ENCODE results near the gene ATF6B. TPM values are rescaled to one million over a fixed set of nuclear protein-coding genes. Genes with fewer than 3 reads are reported as not detected.

Gene ATF6B
- total and polyA plus RNA-seq, 3 experiments from 2014 or later = 20.7 to 74.4 (median 72.5) TPM

GRCh38 chr6:32126880-32127279 lies 1.2 kb downstream of the ATF6B start:
- Histone ChIP-seq H3K4me3 (ENCODE audit: low read length) (peak overlapping the region; percentile 96), H3K4me1 (ENCODE audit: insufficient read depth, low read length) (peaks cover 30% of the 10 kb centered on the region), H3K36me3 (ENCODE audit: insufficient read depth, low read length) (peaks cover 30% of the 10 kb centered on the region), H3K9me3 (ENCODE audit: low read length) (no peaks in the 10 kb centered on the region), H3K27ac (ENCODE audit: low read depth, low read length) (peak overlapping the region; percentile 95), H3K27me3 (ENCODE audit: insufficient read depth, low read length, poor library complexity, severe bottlenecking) (no peaks in the 10 kb centered on the region)
- DNase-seq = no peak
- Mint-ChIP-seq H3K27ac (peak overlapping the region; percentile 85 to 99 (median 98)), H3K4me3 (peak overlapping the region; percentile 95 to 100 (median 99)), H3K9me3 (no peaks in the 10 kb centered on the region), H3K36me3 (peaks cover 7 to 56% (median 13%) of the 10 kb centered on the region in 3 donors), H3K4me1 (peaks cover 48 to 66% (median 59%) of the 10 kb centered on the region in 3 donors), H3K27me3 (peaks cover 0 to 2% of the 10 kb centered on the region in 2 donors)
- POLR2A ChIA-PET = no interaction called here
- CTCF ChIA-PET = interaction anchor here (1.1 kb wide), 1 partner anchor 69 kb away, joined by 5 read pairs; no protein-coding TSS in a partner anchor

GRCh38 chr6:32123681-32124080 lies 4.4 kb downstream of the ATF6B start:
- H3K9me3 Mint-ChIP-seq = no peaks in the 10 kb centered on the region
- H3K27me3 Mint-ChIP-seq = peaks cover 0 to 2% of the 10 kb centered on the region in 2 donors
- no peak overlapping the region for H3K4me3 ChIP-seq (ENCODE audit: low read length)
- peaks cover 23% of the 10 kb centered on the region for H3K4me1 ChIP-seq (ENCODE audit: insufficient read depth, low read length)
- H3K36me3 ChIP-seq (ENCODE audit: insufficient read depth, low read length) = peaks cover 55% of the 10 kb centered on the region
- peaks cover 6 to 82% (median 27%) of the 10 kb centered on the region in 3 donors for H3K36me3 Mint-ChIP-seq
- H3K9me3 ChIP-seq (ENCODE audit: low read length) = no peaks in the 10 kb centered on the region
- H3K4me3 Mint-ChIP-seq = no peak overlapping the region
- H3K27me3 ChIP-seq (ENCODE audit: insufficient read depth, low read length, poor library complexity, severe bottlenecking) = no peaks in the 10 kb centered on the region
- CTCF ChIA-PET = no interaction called here
- peak overlapping the region in 2 of 8 donors; percentile 19 to 27 for H3K27ac Mint-ChIP-seq
- DNase-seq = no peak
- H3K4me1 Mint-ChIP-seq = peaks cover 36 to 60% (median 50%) of the 10 kb centered on the region in 3 donors
- no peak overlapping the region for H3K27ac ChIP-seq (ENCODE audit: low read depth, low read length)
- POLR2A ChIA-PET = no interaction called here

- Mint-ChIP-seq H3K27me3 (peaks cover 0 to 1% of the 10 kb centered on the region in 2 donors), H3K27ac (peak overlapping the region in 2 of 8 donors; percentile 29 to 40), H3K36me3 (peaks cover 6 to 88% (median 27%) of the 10 kb centered on the region in 3 donors), H3K4me3 (no peak overlapping the region), H3K9me3 (no peaks in the 10 kb centered on the region), H3K4me1 (peaks cover 13 to 33% (median 23%) of the 10 kb centered on the region in 3 donors)
- Histone ChIP-seq H3K4me1 (ENCODE audit: insufficient read depth, low read length) (peaks cover 5% of the 10 kb centered on the region), H3K27me3 (ENCODE audit: insufficient read depth, low read length, poor library complexity, severe bottlenecking) (no peaks in the 10 kb centered on the region), H3K4me3 (ENCODE audit: low read length) (no peak overlapping the region), H3K36me3 (ENCODE audit: insufficient read depth, low read length) (peaks cover 72% of the 10 kb centered on the region), H3K9me3 (ENCODE audit: low read length) (no peaks in the 10 kb centered on the region), H3K27ac (ENCODE audit: low read depth, low read length) (no peak overlapping the region)
- CTCF ChIA-PET = interaction anchor here (1.0 kb wide), 1 partner anchor 8 kb away, joined by 3 read pairs; no protein-coding TSS in a partner anchor
- no peak for DNase-seq
- POLR2A ChIA-PET = no interaction called here
These were observed 7.4 kb downstream of the ATF6B start for GRCh38 chr6:32120573-32121059.

- peaks cover 62% of the 10 kb centered on the region for H3K36me3 ChIP-seq (ENCODE audit: insufficient read depth, low read length)
- H3K36me3 Mint-ChIP-seq = peaks cover 6 to 88% (median 27%) of the 10 kb centered on the region in 3 donors
- H3K27me3 Mint-ChIP-seq = peaks cover 0 to 1% of the 10 kb centered on the region in 2 donors
- no peaks in the 10 kb centered on the region for H3K9me3 ChIP-seq (ENCODE audit: low read length)
- peak overlapping the region in 7 of 8 donors; percentile 33 to 88 (median 71) for H3K27ac Mint-ChIP-seq
- no peak overlapping the region for H3K4me3 ChIP-seq (ENCODE audit: low read length)
- ChIA-PET POLR2A (interaction anchor here (1.2 kb wide), 1 partner anchor 76 kb away, joined by 4 read pairs; no protein-coding TSS in a partner anchor), CTCF (interaction anchor here (1.0 to 2.1 kb wide), 14 partner anchors 10 to 145 kb away, joined by 3 to 11 read pairs (median 4); partner anchors contain the start of genes ATF6B, EGFL8, GPSM3 and PRRT1)
- DNase-seq = peak; percentile 48 to 75 (median 54)
- no peaks in the 10 kb centered on the region for H3K27me3 ChIP-seq (ENCODE audit: insufficient read depth, low read length, poor library complexity, severe bottlenecking)
- no peak overlapping the region for H3K27ac ChIP-seq (ENCODE audit: low read depth, low read length)
- H3K4me1 Mint-ChIP-seq = peaks cover 6 to 26% (median 17%) of the 10 kb centered on the region in 3 donors
- H3K4me1 ChIP-seq (ENCODE audit: insufficient read depth, low read length) = peaks cover 5% of the 10 kb centered on the region
- H3K4me3 Mint-ChIP-seq = peak overlapping the region in 1 of 7 donors; percentile 45
- no peaks in the 10 kb centered on the region for H3K9me3 Mint-ChIP-seq
These were observed 9.0 kb downstream of the ATF6B start for GRCh38 chr6:32118782-32119628.

- no peak for DNase-seq
- Histone ChIP-seq H3K4me3 (ENCODE audit: low read length) (no peak overlapping the region), H3K4me1 (ENCODE audit: insufficient read depth, low read length) (peaks cover 5% of the 10 kb centered on the region), H3K36me3 (ENCODE audit: insufficient read depth, low read length) (peaks cover 58% of the 10 kb centered on the region), H3K27me3 (ENCODE audit: insufficient read depth, low read length, poor library complexity, severe bottlenecking) (no peaks in the 10 kb centered on the region), H3K9me3 (ENCODE audit: low read length) (no peaks in the 10 kb centered on the region), H3K27ac (ENCODE audit: low read depth, low read length) (no peak overlapping the region)
- Mint-ChIP-seq H3K9me3 (no peaks in the 10 kb centered on the region), H3K27me3 (peaks cover 0 to 1% of the 10 kb centered on the region in 2 donors), H3K27ac (peak overlapping the region in 1 of 8 donors; percentile 42), H3K36me3 (peaks cover 6 to 78% (median 25%) of the 10 kb centered on the region in 3 donors), H3K4me1 (peaks cover 6 to 18% (median 13%) of the 10 kb centered on the region in 3 donors), H3K4me3 (no peak overlapping the region)
- POLR2A ChIA-PET = interaction anchor here (1.1 kb wide), 1 partner anchor 73 kb away, joined by 3 read pairs; the partner anchor contains the start of gene PBX2
- CTCF ChIA-PET = interaction anchor here (1.8 to 2.1 kb wide), 3 partner anchors 24 to 127 kb away, joined by 4 to 9 read pairs (median 6); no protein-coding TSS in a partner anchor
These were observed 10.6 kb downstream of the ATF6B start for GRCh38 chr6:32117461-32117860.

GRCh38 chr6:32116674-32117073 lies 11.4 kb downstream of the ATF6B start:
- Mint-ChIP-seq H3K27ac (peak overlapping the region in 4 of 8 donors; percentile 21 to 95 (median 41)), H3K4me1 (peaks cover 6 to 13% (median 13%) of the 10 kb centered on the region in 3 donors), H3K27me3 (peaks cover 0 to 1% of the 10 kb centered on the region in 2 donors), H3K9me3 (no peaks in the 10 kb centered on the region), H3K4me3 (peak overlapping the region in 1 of 7 donors; percentile 20), H3K36me3 (peaks cover 0 to 76% (median 19%) of the 10 kb centered on the region in 3 donors)
- Histone ChIP-seq H3K36me3 (ENCODE audit: insufficient read depth, low read length) (peaks cover 52% of the 10 kb centered on the region), H3K4me1 (ENCODE audit: insufficient read depth, low read length) (peaks cover 5% of the 10 kb centered on the region), H3K4me3 (ENCODE audit: low read length) (no peak overlapping the region), H3K9me3 (ENCODE audit: low read length) (no peaks in the 10 kb centered on the region), H3K27ac (ENCODE audit: low read depth, low read length) (no peak overlapping the region), H3K27me3 (ENCODE audit: insufficient read depth, low read length, poor library complexity, severe bottlenecking) (no peaks in the 10 kb centered on the region)
- POLR2A ChIA-PET = interaction anchor here (1.1 kb wide), 1 partner anchor 73 kb away, joined by 3 read pairs; the partner anchor contains the start of gene PBX2
- CTCF ChIA-PET = interaction anchor here (1.8 to 2.0 kb wide), 2 partner anchors 38 to 128 kb away, joined by 4 to 9 read pairs; no protein-coding TSS in a partner anchor
- no peak for DNase-seq

GRCh38 chr6:32115623-32116022 lies 12.4 kb downstream of the ATF6B start:
- Mint-ChIP-seq H3K4me3 (peak overlapping the region in 1 of 7 donors; percentile 50), H3K9me3 (no peaks in the 10 kb centered on the region), H3K27ac (peak overlapping the region in 3 of 8 donors; percentile 45 to 84 (median 51)), H3K4me1 (peaks cover 6 to 13% (median 10%) of the 10 kb centered on the region in 3 donors), H3K27me3 (peaks cover 0 to 1% of the 10 kb centered on the region in 2 donors), H3K36me3 (peaks cover 0 to 68% (median 12%) of the 10 kb centered on the region in 3 donors)
- H3K27me3 ChIP-seq (ENCODE audit: insufficient read depth, low read length, poor library complexity, severe bottlenecking) = no peaks in the 10 kb centered on the region
- ChIA-PET CTCF (no interaction called here), POLR2A (no interaction called here)
- no peak overlapping the region for H3K27ac ChIP-seq (ENCODE audit: low read depth, low read length)
- peaks cover 5% of the 10 kb centered on the region for H3K4me1 ChIP-seq (ENCODE audit: insufficient read depth, low read length)
- H3K9me3 ChIP-seq (ENCODE audit: low read length) = no peaks in the 10 kb centered on the region
- peaks cover 42% of the 10 kb centered on the region for H3K36me3 ChIP-seq (ENCODE audit: insufficient read depth, low read length)
- no peak for DNase-seq
- H3K4me3 ChIP-seq (ENCODE audit: low read length) = no peak overlapping the region

Measured in CD8-positive, alpha-beta memory T cell (primary cell).